Nephron (organoid): ENCODE measurements around the gene TRIM46.

Source experiments
- H3K27ac Mint-ChIP-seq, 3 experiments: 2 replicates each; pipeline ENCODE4 v1.8.0; 2020; ENCODE audit warnings: mixed read lengths in 3 of 3, mild to moderate bottlenecking in 2 of 3, moderate library complexity in 1 of 3
- H3K27me3 Mint-ChIP-seq: 2 replicates; pipeline ENCODE4 v1.8.0; 2021; ENCODE audit warnings: low read depth, mild to moderate bottlenecking, moderate library complexity, mixed read lengths
- H3K36me3 Mint-ChIP-seq: 2 replicates; pipeline ENCODE4 v1.8.0; 2020; ENCODE audit warnings: low read depth, mixed read lengths
- H3K4me1 Mint-ChIP-seq: 2 replicates; pipeline ENCODE4 v1.8.0; 2020; ENCODE audit warnings: mixed read lengths
- H3K4me3 Mint-ChIP-seq, 3 experiments: 2 replicates each; pipeline ENCODE4 v1.8.0; 2020; ENCODE audit warnings: mild to moderate bottlenecking in 3 of 3, mixed read lengths in 3 of 3, moderate library complexity in 2 of 3
- H3K9me3 Mint-ChIP-seq: 2 replicates; pipeline ENCODE4 v1.8.0; 2020; ENCODE audit warnings: mixed read lengths
- CTCF ChIP-seq, 3 experiments: fragments of 200-600 bp; sonication (generic); IDR thresholded peaks; one replicate each; pipeline ENCODE4 v1.5.0; 2021; ENCODE audit warnings: antibody characterized with exemption in 3 of 3; ENCODE audit not compliant: unreplicated experiment in 3 of 3

The TRIM46 gene

GRCh38 chr1:155131856-155132255 is 41.8 kb upstream of the TRIM46 start:
- peak overlapping the region; percentile 77 to 90 (median 78) for H3K27ac Mint-ChIP-seq
- peaks cover 68% of the 10 kb centered on the region for H3K4me1 Mint-ChIP-seq
- H3K27me3 Mint-ChIP-seq, result peaks cover 30% of the 10 kb centered on the region
- peak overlapping the region in 2 of 3 experiments; percentile 26 to 66 for H3K4me3 Mint-ChIP-seq
- no peak for TF ChIP-seq CTCF (IDR thresholded peaks at IDR 0.05; ENCODE audit: unreplicated experiment in 3 of 3)
- H3K36me3 Mint-ChIP-seq, result peaks cover 27% of the 10 kb centered on the region
- H3K9me3 Mint-ChIP-seq, result no peaks in the 10 kb centered on the region

- no peaks in the 10 kb centered on the region for H3K9me3 Mint-ChIP-seq
- peaks cover 35% of the 10 kb centered on the region for H3K36me3 Mint-ChIP-seq
- H3K27ac Mint-ChIP-seq, result peak overlapping the region; percentile 52 to 99 (median 73)
- H3K4me3 Mint-ChIP-seq, result peak overlapping the region; percentile 93 to 96 (median 94)
- H3K4me1 Mint-ChIP-seq, result peaks cover 65% of the 10 kb centered on the region
- TF ChIP-seq CTCF (IDR thresholded peaks at IDR 0.05; ENCODE audit: unreplicated experiment in 3 of 3), result no peak
- H3K27me3 Mint-ChIP-seq, result peaks cover 14% of the 10 kb centered on the region
Measured at GRCh38 chr1:155133799-155134281, 39.8 kb upstream of the TRIM46 start.

- peaks cover 61% of the 10 kb centered on the region for H3K4me1 Mint-ChIP-seq
- peaks cover 14% of the 10 kb centered on the region for H3K27me3 Mint-ChIP-seq
- H3K9me3 Mint-ChIP-seq, result no peaks in the 10 kb centered on the region
- no peak for TF ChIP-seq CTCF (IDR thresholded peaks at IDR 0.05; ENCODE audit: unreplicated experiment in 3 of 3)
- peak overlapping the region; percentile 93 to 96 (median 94) for H3K4me3 Mint-ChIP-seq
- peak overlapping the region; percentile 95 to 99 (median 99) for H3K27ac Mint-ChIP-seq
- H3K36me3 Mint-ChIP-seq, result peaks cover 35% of the 10 kb centered on the region
Measured at GRCh38 chr1:155134322-155134721, 39.3 kb upstream of the TRIM46 start.

- H3K4me3 Mint-ChIP-seq, result peak overlapping the region; percentile 93 to 96 (median 94)
- peaks cover 55% of the 10 kb centered on the region for H3K4me1 Mint-ChIP-seq
- TF ChIP-seq CTCF (IDR thresholded peaks at IDR 0.05; ENCODE audit: unreplicated experiment in 3 of 3), result no peak
- peak overlapping the region; percentile 95 to 99 (median 99) for H3K27ac Mint-ChIP-seq
- peaks cover 9% of the 10 kb centered on the region for H3K27me3 Mint-ChIP-seq
- H3K36me3 Mint-ChIP-seq, result peaks cover 35% of the 10 kb centered on the region
- no peaks in the 10 kb centered on the region for H3K9me3 Mint-ChIP-seq
Measured at GRCh38 chr1:155134880-155135414, 38.7 kb upstream of the TRIM46 start.

- no peaks in the 10 kb centered on the region for H3K9me3 Mint-ChIP-seq
- H3K27me3 Mint-ChIP-seq, result peaks cover 4% of the 10 kb centered on the region
- peak within 1 kb of the TSS; percentile 95 to 99 (median 99) for H3K27ac Mint-ChIP-seq
- peaks cover 33% of the 10 kb centered on the region for H3K36me3 Mint-ChIP-seq
- peaks cover 55% of the 10 kb centered on the region for H3K4me1 Mint-ChIP-seq
- peak; percentile 21 to 46 (median 32) for TF ChIP-seq CTCF (IDR thresholded peaks at IDR 0.05; ENCODE audit: unreplicated experiment in 3 of 3)
- H3K4me3 Mint-ChIP-seq, result peak within 1 kb of the TSS; percentile 93 to 96 (median 94)
Measured at GRCh38 chr1:155135415-155136028, 38.1 kb upstream of the TRIM46 start, which contains the start of gene SLC50A1. Gene SLC50A1, plus strand, starts transcription at chr1:155135852. Its CDS starts 60 bp downstream, at chr1:155135912.
